HG03066 (cell line): ENCODE results near the gene BAHCC1.

Source experiments
- ATAC-seq: cut with Tn5 transposase; IDR thresholded peaks from one replicate; pipeline ENCODE4 v1.9.1; 2021; ENCODE audit warnings: low read depth; ENCODE audit not compliant: unreplicated experiment

Gene BAHCC1

DNA sequence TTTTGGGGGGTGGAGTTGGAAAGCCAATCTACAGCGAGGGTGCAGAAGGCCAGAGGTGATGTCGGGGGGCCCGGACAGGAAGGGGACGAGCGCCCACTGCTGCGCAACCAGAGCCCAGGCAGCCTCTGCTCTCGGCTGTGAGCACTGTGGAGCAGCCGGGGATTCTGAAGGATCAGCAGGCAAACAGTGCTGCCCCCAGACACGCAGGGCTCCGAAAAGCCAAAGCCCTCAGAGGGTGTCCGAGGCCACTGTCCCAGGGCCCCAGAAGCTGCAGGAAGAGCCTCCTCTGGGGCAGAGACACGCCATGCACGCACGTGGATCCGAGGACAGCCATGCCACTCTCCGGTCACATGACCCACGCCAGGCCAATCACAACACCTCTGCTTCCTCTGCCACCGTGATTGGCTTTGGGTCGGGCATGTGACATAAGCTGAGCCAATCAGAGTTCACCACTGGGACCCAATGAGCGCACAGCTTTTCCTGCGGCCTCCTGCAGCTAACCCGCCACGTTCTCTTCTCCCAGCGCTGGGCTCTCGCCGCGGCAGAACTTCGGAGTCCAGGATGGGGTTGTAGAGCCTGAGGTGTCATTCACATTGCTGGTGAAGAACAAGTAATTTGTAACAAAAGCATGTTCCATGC lies 76.7 kb downstream of the BAHCC1 start:
- ATAC-seq, result no peak

- ATAC-seq, result no peak
Measured at GRCh38 chr17:81473019-81473418, 77.8 kb downstream of the BAHCC1 start.

GRCh38 chr17:81474958-81475357 lies 79.7 kb downstream of the BAHCC1 start:
- no peak for ATAC-seq

DNA sequence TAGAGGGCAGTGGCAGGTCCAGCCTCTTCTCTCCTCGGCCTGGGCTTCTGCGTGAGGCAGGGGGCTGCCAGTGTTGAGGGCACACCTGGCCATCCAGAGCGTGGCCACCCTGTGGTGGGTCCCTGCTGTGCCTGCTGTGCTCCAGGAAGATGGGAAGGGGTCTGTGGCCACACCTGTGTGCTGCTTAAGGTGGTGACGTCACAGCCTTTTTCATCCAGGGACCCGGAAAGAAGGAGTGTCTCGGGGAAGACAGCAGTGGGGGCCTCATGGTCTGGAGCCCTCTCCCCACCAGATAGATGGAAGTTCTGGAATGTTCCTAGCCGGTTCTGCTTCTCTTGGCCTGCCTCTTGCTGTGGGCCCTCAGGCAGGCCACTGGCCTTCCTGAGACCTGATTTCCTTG lies 80.8 kb downstream of the BAHCC1 start:
- no peak for ATAC-seq

DNA sequence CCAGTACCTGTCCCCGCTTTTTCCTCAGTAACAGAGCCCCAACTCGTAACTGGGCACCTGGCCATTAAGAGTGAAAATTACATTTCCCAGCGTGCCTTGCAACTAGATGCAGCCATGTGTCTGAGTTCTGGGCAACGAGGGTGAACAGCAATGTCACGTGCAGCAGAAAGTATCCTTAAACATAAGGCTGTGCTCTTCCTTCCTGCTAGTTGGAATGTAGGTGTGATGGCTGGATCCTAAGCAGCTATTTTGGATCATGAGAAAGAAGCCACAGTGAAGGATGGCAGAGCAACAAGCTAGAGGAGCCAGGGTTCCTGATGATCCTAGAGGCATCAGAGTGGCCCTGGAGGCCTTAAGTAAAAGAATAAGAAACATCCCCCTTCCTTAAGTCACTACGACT lies 81.4 kb downstream of the BAHCC1 start:
- no peak for ATAC-seq

GRCh38 chr17:81477173-81477572 lies 81.9 kb downstream of the BAHCC1 start:
- no peak for ATAC-seq

DNA sequence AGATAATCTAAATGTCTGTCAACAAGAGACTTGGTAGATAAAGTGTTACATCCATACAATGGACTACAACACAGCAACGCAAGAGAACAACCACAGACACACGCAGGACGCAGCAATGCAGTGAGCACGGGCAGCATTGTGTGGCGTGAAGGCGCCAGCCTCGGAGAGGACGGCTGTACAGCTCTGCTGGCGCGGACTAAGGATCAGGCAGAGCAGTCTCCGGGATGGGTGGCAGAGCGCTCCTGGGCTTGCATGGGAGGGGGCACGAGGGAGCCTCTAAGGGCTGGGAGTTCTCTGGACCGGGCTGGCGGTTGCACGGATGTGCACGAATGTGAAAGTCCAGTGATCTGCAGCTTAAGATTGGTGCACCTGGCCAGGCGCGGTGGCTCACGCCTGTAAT lies 82.9 kb downstream of the BAHCC1 start:
- ATAC-seq, result no peak

DNA sequence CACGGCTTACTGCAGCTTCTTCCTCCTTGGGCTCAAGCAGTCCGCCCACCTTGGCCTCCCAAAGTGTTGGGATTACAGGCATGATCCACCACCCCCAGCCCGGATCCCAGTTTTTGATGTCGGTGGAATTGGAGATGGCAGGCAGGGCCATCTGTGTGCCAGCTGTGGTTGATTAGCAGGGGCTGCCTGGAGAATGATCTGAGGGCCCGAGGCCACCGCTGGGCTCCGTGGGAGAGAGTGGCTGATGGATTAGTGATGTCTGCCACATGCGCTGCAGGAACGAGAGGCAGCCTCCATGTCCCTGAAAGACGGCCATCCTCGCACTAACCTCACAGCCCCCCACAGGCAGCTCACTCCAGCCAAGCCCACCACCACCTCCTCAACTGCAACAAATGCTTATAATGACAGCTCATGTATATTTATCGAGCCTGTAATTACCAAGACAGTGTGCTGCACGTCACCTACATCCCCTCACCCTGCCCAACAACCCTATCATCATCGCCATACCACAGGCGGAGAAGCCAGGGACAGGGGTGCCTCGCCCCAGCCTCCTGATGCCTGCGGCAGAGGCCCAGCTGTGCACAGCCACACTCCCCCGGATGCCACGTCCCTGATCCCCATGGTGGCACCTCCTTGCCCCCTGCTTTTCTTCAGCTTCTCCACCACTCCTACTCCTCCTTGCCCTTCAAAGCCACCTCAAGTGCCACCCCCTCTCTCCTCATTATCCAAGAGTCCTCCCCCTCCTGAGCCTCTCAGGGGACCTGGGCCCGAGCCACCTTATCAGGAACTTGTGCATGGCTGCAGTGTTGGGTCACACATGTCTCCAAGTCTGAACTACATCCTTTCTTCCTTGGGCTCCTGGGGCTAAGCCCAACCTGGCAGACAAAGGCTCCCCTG lies 84.2 kb downstream of the BAHCC1 start:
- no peak for ATAC-seq

- ATAC-seq, result no peak
Measured at GRCh38 chr17:81480140-81481072, 85.1 kb downstream of the BAHCC1 start.

DNA sequence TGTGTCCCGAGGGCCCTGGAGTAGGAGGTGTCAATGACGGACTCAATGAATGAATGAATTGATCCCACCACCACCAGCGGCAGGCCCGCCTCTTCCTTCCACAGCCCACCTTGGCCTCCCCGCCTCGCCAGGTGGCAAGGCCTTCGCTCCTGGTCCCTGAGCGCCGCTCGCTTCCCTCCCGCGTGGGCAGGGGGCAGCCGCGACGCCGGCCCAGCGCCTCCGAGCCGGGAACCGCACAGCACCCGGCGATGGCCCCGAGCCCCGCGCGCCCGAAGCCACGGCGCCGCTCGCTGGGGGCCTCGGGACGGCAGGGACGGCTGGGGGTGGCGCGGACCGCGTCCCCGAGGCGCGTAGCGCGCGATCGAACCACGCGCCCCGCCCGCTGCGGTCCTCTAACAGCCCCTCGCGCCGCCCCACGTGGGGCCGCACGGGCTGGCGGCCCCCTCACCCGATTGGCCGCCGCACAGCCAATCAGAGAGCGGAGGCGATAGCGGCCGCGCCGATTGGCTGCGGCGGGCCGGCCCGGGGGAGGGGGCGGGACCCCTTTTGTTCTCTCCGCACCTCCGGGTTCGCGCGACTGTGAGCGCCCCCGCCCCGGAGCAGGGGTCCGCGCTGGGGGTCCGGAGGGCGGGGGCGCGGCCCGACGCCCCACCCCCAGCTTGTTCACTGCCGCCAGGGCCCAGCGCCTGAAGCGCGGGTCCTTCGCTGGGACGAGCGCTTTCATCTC lies 86.0 kb downstream of the BAHCC1 start:
- no peak for ATAC-seq

- ATAC-seq, result no peak
Measured at GRCh38 chr17:81481815-81482505, 86.7 kb downstream of the BAHCC1 start.

DNA sequence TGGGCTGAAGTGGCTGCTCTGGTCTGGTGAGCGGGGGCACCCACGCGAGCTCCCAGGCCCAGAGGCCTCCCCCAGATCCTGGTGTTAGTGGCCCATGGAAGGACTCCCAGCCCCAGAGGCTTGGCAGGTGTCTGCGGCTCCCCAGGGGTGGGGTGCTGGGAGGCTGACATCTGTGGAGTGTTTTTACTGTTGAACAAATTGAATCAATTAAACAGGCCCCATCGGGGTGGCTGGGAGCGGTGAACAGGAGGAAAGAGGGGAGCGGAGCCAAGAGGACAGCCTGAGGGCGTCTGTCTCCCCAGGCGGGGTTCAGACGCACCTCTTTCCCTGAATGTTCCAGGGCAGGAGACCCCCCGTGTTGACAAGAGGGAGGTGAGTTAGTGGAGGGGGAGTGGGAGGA lies 87.4 kb downstream of the BAHCC1 start:
- ATAC-seq, result no peak

DNA sequence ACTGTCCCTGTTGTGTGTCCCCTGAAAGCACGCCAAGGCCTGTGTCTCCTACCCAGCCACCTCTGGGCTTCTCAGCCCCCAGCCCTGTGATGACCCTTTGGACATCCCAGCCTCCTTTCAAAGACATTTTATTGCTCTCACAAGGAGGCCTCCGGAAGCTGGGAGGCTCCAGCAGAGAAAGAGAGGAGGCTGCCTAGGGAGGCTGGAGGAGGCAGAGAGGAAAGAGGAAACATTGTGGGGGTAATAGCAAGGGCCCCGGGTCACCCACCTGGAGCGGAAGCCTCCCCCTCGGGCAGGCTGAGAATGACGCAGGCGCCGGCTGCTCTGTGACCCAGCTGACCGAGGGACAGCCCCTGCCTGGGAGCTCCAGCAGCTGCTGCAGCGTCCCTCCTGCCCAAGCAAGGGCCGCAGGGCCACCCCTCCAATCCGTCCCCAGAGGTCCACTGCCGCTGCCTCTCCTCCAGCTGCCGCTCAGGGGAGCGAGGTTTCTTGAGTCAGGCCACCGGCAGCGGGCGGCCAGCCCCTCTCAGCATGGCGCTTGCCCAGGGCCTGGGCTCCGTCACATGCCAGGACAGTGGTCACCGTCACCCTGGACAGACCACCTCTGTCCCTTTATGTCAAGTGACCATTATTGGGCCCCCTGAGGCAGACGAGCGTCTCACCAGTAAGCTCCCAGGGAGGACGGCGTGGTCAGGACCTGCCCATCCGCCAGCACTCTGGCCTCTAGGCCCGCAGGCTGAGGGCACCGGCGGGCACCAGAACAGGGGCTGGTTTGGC lies 88.0 kb downstream of the BAHCC1 start:
- no peak for ATAC-seq

- no peak for ATAC-seq
Measured at GRCh38 chr17:81483862-81484194, 88.6 kb downstream of the BAHCC1 start.

GRCh38 chr17:81484195-81484979 lies 89.1 kb downstream of the BAHCC1 start:
- ATAC-seq, result peak; percentile 44

DNA sequence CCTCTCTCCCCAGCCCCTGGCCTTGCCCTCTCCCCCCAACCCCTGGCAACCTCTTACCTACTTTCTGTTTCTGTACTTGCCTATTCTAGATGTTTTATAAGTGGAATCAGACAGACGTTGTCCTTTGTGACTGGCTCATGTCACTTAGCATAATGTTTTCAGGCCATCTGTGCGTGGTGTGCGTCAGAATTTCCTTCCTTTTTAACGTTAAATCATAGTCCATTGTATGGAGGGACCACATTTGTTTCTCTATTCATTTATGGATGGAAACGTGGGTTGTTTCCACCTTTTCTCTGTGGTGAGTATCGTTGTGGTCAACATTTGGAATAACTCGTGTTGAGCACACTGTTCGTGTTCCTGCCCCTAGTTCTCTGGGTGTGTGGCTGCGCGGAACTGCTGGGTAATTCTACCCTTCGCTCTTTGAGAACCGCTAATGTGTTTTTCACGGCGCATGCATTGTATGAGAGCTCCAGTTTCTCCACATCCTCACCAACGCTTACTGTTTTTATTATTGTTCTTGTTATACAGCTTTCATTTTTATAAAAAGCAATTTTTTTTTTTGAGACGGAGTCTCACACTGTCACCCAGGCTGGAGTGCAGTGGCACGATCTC lies 91.0 kb downstream of the BAHCC1 start:
- ATAC-seq, result no peak

DNA sequence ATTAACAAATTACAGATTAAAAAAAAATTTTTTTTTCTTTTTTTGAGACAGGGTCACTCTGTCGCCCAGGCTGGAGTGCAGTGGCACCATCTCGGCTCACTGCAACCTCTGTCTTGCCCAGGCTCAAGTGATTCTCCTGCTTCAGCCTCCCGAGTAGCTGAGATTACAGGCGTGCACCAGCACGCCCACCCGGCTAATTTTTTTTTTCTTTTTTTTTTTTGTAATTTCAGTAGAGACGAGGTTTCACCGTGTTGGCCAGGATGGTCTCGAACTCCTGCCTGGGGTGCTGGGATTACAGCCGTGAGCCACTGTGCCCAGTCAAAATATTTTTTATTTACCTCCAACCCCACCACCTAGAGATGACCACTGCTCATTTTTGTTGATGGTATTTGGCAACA lies 91.8 kb downstream of the BAHCC1 start:
- ATAC-seq, result no peak
